GM19395 (cell line): ENCODE results near the gene QSER1.
A peak's percentile ranks its signal among the peaks of the same experiment; 100 is the strongest.
"Not testable (repeated sequence)": the region's sequence is repeated elsewhere in the genome, so short reads cannot be mapped to it uniquely, and the experiment has no call there.

Experiments used
- ATAC-seq: cut with Tn5 transposase; IDR thresholded peaks from one replicate; pipeline ENCODE4 v1.9.1; 2021; ENCODE audit warnings: mild to moderate bottlenecking, moderate library complexity; ENCODE audit not compliant: unreplicated experiment

The QSER1 gene

DNA sequence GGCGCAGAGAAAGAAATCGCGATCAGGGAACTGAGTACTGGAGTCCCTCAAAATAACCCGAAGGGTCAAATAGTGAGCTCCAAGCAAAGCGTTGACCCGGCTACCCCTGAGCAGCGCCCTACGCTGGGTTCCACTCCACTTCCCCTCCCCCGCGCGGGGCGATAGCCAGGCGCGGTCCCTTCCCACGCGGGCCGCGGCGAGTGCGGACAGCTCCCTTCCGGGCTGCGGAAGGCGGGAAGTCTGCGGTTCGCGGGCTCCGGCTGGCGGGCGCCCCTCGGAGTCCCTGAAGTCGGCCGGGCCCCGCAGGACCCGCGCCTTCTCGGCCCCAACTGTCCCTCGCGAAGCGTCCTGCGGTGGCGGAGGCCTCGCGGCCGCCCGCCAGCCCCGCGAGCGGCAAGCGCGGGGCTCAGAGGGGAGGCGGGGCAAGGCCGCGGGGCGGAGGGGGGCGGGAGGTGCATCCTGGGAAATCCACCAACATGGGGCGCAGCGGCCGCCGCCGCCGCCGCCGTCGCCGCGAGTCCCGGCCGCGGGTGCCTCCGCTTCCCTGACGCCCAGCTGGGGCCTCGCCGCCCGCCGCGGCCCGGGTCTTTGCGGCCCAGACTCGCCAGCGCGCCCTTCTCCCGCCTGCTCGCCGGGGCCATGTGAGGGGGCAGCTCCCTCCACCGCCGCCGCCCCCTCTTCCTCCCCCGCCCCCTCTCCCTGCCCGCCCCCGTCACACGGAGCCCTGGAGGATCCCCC is at the start of gene QSER1:
Gene QSER1, plus strand, starts transcription at position 457 of the 738 bp plus-strand sequence. CDS start 315 bp downstream, outside the sequence.
- ATAC-seq: peak; percentile 75

GRCh38 chr11:32843544-32843943 is 49.1 kb upstream of the QSER1 start:
- ATAC-seq: no peak

DNA sequence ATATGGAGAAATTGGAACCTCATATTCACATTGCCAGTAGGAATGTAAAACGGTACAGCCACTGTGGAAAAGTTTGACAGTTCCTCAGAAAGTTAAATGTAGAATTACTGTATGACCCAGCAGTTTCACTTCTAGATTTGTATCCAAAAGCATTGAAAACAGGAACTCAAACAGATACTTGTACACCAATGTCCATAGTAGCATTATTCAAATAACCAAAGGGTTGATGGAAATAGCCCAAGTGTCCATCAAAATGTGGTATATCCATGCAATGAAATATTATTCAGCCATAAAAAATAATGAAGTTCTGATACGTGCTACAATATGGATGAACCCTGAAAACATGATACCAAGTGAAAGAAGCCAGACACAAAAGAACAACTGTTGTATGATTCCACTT is 45.1 kb upstream of the QSER1 start:
- ATAC-seq: no peak

DNA sequence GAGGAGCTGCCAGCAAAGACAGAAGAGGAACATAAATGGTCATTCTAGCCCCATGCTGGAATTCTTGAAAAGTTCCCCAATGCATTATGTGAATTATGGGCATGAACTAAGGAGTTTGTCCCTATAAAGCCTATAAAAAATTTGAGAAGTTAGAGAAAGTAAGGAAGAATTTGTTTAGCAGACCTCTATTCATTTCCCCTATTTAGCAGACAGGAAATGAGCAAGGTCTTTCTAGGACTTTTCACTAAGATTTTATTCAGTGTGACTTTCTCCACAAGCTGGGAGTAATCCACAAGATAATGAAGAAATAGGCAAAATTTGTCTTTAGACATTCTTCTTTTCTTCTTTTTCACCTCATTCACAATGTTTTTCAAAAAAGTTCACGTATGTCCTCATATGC is 42.9 kb upstream of the QSER1 start:
- ATAC-seq: no peak

DNA sequence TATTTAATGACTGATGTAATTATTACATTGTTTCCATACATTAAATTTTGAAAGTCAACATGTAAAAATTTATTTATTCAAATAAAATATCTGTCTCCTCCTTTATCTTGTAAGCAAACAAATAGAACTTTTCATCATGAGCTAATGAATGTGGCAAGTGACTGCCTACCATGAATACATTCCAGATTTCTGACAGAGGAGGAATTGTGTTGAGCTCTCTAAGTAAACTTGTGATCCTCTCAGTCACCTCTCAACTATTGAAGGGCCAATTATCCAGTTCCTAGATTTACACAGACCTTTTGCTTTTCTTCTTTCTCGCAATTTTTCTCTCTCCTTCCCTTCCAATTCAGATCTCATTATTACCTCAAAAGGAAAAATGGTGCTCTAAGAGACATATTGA is 41.4 kb upstream of the QSER1 start:
- ATAC-seq: no peak

DNA sequence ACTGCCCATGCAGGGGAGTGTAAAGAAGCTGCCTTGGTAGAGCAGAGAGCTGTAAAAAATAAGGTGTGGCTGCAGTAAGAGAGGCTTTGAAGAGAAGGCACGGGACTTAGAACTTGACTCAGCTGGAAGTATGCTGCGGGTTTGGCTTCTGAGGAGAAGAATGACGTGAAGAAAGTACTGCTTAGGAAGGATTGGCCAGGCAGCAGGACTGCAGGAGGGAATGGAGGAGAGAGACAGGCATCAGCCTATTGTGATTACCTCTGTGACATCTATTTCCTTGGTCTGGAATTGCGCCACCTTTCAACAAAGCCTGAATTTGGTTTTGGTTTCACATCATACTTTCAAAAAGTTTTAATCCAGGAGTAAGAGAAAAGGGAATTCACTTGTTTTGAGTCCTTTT is 40.4 kb upstream of the QSER1 start:
- no peak for ATAC-seq

- no peak for ATAC-seq
Measured at GRCh38 chr11:32855601-32856000, 37.0 kb upstream of the QSER1 start.

DNA sequence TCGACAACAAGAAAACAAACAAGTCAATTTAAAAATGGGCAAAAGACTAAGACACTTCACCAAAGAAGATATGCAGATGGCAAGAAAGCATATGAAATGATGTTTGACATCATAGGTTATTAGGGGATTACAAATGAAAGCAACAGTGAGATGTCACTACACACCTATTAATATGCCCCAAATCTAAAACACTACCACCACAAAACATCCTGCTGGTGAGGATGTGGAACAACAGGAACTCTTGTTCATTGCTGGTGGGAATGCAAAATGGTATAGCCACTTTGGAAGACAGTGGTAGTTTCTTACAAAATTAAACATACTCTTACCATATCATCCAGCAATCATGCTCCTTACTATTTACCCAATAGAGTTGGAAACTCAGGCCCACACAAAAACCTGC is 33.9 kb upstream of the QSER1 start:
- no peak for ATAC-seq

GRCh38 chr11:32861850-32862577 is 30.6 kb upstream of the QSER1 start:
- ATAC-seq: no peak

DNA sequence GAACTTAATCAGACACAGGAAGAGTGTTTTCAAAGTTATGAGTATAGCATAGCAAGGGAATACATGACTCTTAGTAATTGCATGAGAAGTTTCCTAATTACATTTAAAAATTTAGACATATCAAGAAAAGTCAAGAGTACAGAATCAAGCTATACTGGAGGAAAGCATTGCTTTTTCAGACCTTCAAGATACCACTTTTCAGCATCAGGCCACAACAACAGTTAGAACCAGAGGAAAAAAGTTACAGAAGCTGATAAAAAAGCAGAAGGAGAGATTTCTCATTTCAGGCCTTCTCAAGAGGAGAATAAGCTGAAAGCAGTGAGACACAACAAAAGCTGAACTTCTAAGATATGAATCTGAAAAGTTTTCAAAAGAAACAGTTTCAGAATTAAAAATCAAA is 28.1 kb upstream of the QSER1 start:
- ATAC-seq: no peak

GRCh38 chr11:32868752-32869151 is 23.9 kb upstream of the QSER1 start:
- not testable (repeated sequence) for ATAC-seq

DNA sequence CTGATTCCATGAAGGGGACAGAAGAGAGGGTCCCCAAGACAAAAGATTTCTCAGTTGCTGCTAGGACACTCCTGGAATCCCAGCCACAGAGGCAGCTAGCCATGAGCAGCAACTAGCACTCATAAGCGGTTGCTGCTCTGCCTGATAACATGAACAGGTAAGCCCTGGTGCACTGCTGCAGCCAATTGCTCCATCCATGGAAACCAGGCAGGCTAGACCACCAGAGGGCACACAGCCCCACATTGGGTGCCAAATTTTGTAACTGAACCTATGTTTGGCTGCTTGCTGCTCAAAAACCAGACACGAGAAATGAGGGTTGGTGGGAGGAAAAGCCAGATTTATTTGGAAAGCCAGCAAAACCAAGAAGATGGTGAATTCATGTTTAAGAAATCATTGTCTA is 21.9 kb upstream of the QSER1 start:
- ATAC-seq: no peak

- no peak for ATAC-seq
Measured at GRCh38 chr11:32874132-32874531, 18.5 kb upstream of the QSER1 start.

DNA sequence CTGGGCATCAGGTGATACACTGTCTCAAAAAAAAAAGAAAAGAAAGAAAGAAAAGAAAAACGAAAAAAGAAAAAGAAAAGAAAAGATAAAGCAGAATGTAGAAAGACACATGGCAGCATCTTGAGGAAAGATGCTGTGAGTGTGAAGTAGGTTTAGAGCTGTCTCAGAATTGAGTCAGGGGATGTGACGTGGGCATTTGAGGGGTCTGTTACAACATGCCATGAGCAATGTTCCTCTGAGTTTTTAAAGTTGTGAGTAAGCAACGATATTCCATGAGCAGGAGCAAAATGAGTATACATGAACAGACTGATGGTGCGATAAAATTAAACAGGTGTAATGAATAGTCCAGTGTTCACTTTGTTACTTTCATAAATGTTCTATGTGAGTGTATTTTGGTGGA is 11.3 kb upstream of the QSER1 start:
- ATAC-seq: no peak

DNA sequence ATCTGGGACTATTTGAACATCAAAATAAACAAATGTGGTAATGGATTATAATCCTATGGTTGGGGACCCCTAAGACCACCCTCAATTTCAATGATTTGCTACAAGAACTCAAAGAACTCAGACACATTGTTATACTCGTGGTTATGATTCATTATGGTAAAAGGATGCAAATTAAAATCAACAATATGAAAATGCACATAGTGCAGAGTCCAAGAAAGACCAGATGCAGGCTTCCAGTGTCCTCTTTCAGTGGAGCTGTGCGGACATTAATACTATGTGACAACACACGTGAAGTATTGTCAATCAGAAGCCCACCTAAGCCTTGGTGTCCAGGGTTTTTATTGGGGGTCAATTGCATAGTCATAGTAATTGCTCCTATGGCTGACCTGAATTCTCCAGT is 9.2 kb upstream of the QSER1 start:
- ATAC-seq: no peak

DNA sequence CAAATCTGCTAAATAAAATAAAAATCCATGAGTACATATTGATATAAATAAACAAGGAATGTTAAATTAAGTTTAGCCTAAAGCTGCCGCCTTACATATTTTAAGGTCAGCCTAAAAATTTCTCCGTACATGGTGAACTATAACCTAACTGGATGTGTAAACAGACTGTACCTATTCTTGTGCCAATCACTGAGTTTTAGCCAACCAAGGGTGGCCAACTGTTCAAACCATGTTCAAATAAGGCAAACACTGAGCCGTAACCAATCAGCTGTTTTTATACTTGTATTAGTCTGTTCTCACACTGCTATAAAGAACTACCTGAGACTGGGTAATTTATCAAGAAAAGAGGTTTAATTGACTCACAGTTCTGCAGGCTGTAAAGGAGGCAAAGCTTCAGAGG is 8.6 kb upstream of the QSER1 start:
- no peak for ATAC-seq

GRCh38 chr11:32884770-32885384 is 7.7 kb upstream of the QSER1 start:
- ATAC-seq: peak; percentile 63

DNA sequence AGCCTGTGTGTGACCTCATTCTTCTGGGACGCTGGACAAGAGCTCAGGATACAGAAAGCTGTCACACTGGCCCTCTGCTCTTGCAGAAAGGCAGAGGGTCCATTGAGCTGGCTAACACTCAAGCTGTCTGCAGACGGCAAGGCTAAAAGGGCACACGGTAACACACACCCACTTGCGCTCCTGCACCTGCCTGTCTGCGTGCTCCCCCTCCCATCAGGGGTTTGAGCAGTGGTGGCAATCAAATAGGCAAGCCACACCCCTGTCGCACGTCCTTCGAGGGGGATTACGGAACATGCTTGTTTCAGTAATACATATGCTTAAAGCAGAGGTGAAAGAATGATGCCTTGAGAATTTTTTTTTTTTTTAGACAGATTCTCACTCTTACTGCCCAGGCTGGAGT is 7.1 kb upstream of the QSER1 start:
- no peak for ATAC-seq

GRCh38 chr11:32886180-32886579 is 6.4 kb upstream of the QSER1 start:
- no peak for ATAC-seq

GRCh38 chr11:32887707-32888383 is 4.8 kb upstream of the QSER1 start:
- ATAC-seq: not testable (repeated sequence)

DNA sequence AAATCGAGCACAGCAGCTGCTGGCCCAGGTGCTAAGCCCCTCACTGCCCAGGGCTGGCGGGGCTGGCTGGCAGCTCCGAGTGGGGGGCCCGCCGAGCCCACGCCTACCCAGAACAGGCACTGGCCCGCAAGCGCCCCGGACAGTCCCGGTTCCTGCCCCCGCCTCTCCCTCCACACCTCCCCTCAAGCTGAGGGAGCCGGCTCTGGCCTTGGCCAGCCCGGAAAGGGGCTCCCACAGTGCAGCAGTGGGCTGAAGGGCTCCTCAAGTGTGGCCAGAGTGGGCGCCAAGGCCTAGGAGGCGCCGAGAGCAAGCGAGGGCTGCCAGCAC is 4.3 kb upstream of the QSER1 start:
- not testable (repeated sequence) for ATAC-seq

GRCh38 chr11:32888805-32889204 is 3.8 kb upstream of the QSER1 start:
- no peak for ATAC-seq
